Measurements from ENCODE around the gene CST9. TPM values are rescaled to one million over a fixed set of nuclear protein-coding genes. Genes with fewer than 3 reads are reported as not detected.

CST9 gene
- polyA plus RNA-seq, 2 of the 4 experiments (the other 2 are of a cell fraction), result not detected

DNA sequence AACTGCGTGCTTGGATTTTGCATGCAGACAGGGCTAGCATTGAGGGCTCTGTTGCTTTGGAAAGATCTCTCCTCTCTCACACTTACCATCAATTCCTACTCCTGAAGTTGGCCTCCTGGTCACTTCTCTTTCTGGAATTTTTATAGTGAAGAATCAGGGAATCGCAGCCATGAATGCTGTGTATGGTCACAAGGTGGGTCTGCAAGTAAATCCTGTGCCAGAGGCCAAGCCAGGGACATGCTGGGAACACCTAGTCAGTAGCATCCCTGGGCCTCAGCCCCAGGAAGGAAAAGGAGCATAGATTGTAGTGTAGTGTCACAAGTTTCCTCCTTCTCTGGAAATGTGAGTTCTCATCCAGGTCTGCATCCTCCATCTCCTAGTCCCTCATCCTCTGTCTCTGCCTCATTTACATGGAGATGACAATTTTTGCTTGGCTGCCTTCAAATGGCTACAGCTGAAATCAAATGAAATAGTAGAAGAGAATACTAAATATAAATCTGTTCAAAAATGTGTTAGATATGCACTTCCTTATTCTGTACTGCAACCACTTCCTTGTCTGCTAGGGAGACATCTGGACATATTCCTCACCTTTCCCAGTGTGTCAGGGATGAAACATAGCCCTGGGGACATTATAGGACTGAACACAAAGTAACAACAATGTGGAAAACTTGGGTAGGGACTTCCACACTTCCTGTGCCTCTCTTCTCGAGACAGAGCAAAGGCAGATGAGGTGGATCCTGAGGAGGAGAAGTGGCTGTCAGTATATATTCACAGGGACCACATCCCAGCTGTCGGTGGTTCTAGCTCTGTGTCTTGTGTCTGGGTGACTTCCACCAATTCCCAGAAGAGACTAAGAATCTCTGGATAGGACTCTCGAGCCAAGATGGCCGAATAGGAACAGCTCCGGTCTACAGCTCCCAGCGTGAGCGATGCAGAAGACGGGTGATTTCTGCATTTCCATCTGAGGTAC lies 17.0 kb downstream of the CST9 start:
- CTCF ChIA-PET, result interaction anchor here (2.0 kb wide), 1 partner anchor 147 kb away, joined by 6 read pairs; no protein-coding TSS in a partner anchor
- POLR2A ChIA-PET, result no interaction called here
- H3K4me1 ChIP-seq, result no peaks in the 10 kb centered on the region
- no peak for FAIRE-seq
- TF ChIP-seq PHF8 (IDR thresholded peaks at IDR 0.05; ENCODE audit: borderline replicate concordance, low read depth) (no peak), GATA3 (IDR thresholded peaks at IDR 0.05; ENCODE audit: borderline replicate concordance) (no peak), CTCF (IDR thresholded peaks at IDR 0.05) (no peak), E2F6 (IDR thresholded peaks at IDR 0.05; ENCODE audit: borderline replicate concordance, low read depth) (no peak), CBX2 (IDR thresholded peaks at IDR 0.05; ENCODE audit: borderline replicate concordance, low read depth) (no peak), TP53 (CRISPR knock-in tag; IDR thresholded peaks at IDR 0.05) (no peak)
- TF ChIP-seq, protein P1, sequence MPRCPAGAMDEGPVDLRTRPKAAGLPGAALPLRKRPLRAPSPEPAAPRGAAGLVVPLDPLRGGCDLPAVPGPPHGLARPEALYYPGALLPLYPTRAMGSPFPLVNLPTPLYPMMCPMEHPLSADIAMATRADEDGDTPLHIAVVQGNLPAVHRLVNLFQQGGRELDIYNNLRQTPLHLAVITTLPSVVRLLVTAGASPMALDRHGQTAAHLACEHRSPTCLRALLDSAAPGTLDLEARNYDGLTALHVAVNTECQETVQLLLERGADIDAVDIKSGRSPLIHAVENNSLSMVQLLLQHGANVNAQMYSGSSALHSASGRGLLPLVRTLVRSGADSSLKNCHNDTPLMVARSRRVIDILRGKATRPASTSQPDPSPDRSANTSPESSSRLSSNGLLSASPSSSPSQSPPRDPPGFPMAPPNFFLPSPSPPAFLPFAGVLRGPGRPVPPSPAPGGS (IDR thresholded peaks at IDR 0.05), result no peak
- TF ChIP-seq, protein P2, sequence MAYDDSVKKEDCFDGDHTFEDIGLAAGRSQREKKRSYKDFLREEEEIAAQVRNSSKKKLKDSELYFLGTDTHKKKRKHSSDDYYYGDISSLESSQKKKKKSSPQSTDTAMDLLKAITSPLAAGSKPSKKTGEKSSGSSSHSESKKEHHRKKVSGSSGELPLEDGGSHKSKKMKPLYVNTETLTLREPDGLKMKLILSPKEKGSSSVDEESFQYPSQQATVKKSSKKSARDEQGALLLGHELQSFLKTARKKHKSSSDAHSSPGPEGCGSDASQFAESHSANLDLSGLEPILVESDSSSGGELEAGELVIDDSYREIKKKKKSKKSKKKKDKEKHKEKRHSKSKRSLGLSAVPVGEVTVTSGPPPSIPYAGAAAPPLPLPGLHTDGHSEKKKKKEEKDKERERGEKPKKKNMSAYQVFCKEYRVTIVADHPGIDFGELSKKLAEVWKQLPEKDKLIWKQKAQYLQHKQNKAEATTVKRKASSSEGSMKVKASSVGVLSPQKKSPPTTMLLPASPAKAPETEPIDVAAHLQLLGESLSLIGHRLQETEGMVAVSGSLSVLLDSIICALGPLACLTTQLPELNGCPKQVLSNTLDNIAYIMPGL (CRISPR knock-in tag; IDR thresholded peaks at IDR 0.05; ENCODE audit: borderline replicate concordance), result no peak
- H3K27ac ChIP-seq, result no peak overlapping the region
- whole genome bisulfite sequencing (ENCODE audit: missing lambda C conversion rate), result 55% methylated on average over 10 of the region's 10 CpGs
- no peak overlapping the region for H3K4me3 ChIP-seq
- no peak for DNase-seq (ENCODE audit: low read depth in 1 of 2, low spot score in 1 of 2)
- no peak overlapping the region for H3K4me2 ChIP-seq
- H3K9me3 ChIP-seq, result no peaks in the 10 kb centered on the region
- no peak for ATAC-seq

GRCh38 chr20:23587631-23588030 lies 18.1 kb downstream of the CST9 start:
- no peak for TF ChIP-seq MAFK (IDR thresholded peaks at IDR 0.05; ENCODE audit: partially characterized antibody)
- no peak for TF ChIP-seq GATA3 (IDR thresholded peaks at IDR 0.05; ENCODE audit: borderline replicate concordance)
- TF ChIP-seq POLR2A (IDR thresholded peaks at IDR 0.05; ENCODE audit: low read length), result no peak
- no peak for TF ChIP-seq JUNB (IDR thresholded peaks at IDR 0.05)
- TF ChIP-seq RCOR1 (IDR thresholded peaks at IDR 0.05; ENCODE audit: low read depth, low read length), result no peak
- no peak for TF ChIP-seq ZNF302 (CRISPR knock-in tag; IDR thresholded peaks at IDR 0.05)
- TF ChIP-seq MYC (IDR thresholded peaks at IDR 0.05; ENCODE audit: borderline replicate concordance, low read length), result no peak
- TF ChIP-seq CTCF (IDR thresholded peaks at IDR 0.05), result no peak
- no peak for TF ChIP-seq MAZ (IDR thresholded peaks at IDR 0.05; ENCODE audit: borderline replicate concordance, low read depth, low read length)
- TF ChIP-seq TFCP2L1 (CRISPR knock-in tag; IDR thresholded peaks at IDR 0.05), result no peak
- Histone ChIP-seq H3K9me3 (no peaks in the 10 kb centered on the region), H3K27ac (no peak overlapping the region), H3K4me3 (no peak overlapping the region), H3K4me2 (no peak overlapping the region), H3K4me1 (no peaks in the 10 kb centered on the region)
- DNase-seq (ENCODE audit: low read depth in 1 of 2, low spot score in 1 of 2) (no peak), FAIRE-seq (no peak), ATAC-seq (no peak)
- ChIA-PET POLR2A (no interaction called here), CTCF (interaction anchor here (0.8 to 2.0 kb wide), 3 partner anchors 10 to 146 kb away, joined by 3 to 6 read pairs (median 3); no protein-coding TSS in a partner anchor)
- 49% methylated on average over 7 of the region's 7 CpGs for WGBS (ENCODE audit: missing lambda C conversion rate)

Measured in A549 (cell line).